ENCODE measurements around the gene ERGIC1. TPM values are rescaled to one million over a fixed set of nuclear protein-coding genes. Genes with fewer than 3 reads are reported as not detected.
"Not testable (repeated sequence)": the region's sequence is repeated elsewhere in the genome, so short reads cannot be mapped to it uniquely, and the experiment has no call there.

The ERGIC1 gene
- polyA plus RNA-seq, 3 donors from 2014 or later, result 40.7 to 61.9 (median 61.7) TPM

- Mint-ChIP-seq H3K27me3 (ENCODE audit: low read depth in 3 of 3) (peaks cover 4 to 9% (median 4%) of the 10 kb centered on the region in 3 donors), H3K36me3 (no peaks in the 10 kb centered on the region), H3K9me3 (no peaks in the 10 kb centered on the region), H3K4me1 (peaks cover 19 to 22% of the 10 kb centered on the region in 2 donors), H3K4me3 (peak overlapping the region; percentile 63 to 81 (median 66)), H3K27ac (peak overlapping the region; percentile 90 to 98 (median 96))
- DNase-seq, result peak; percentile 89 to 90 (median 89)
These were observed 27.0 kb upstream of the ERGIC1 start for GRCh38 chr5:172806897-172807672.

GRCh38 chr5:172807766-172808311, 26.2 kb upstream of the ERGIC1 start:
- DNase-seq, result no peak
- Mint-ChIP-seq H3K9me3 (no peaks in the 10 kb centered on the region), H3K27ac (peak overlapping the region; percentile 90 to 98 (median 96)), H3K36me3 (no peaks in the 10 kb centered on the region), H3K4me3 (peak overlapping the region; percentile 63 to 81 (median 66)), H3K4me1 (peaks cover 19 to 22% of the 10 kb centered on the region in 2 donors), H3K27me3 (ENCODE audit: low read depth in 3 of 3) (peaks cover 4 to 9% (median 4%) of the 10 kb centered on the region in 3 donors)

GRCh38 chr5:172809774-172810173, 24.3 kb upstream of the ERGIC1 start:
- Mint-ChIP-seq H3K27ac (peak overlapping the region in 4 of 6 donors; percentile 45 to 68 (median 52)), H3K4me3 (no peak overlapping the region), H3K27me3 (ENCODE audit: low read depth in 3 of 3) (peaks cover 4 to 9% (median 7%) of the 10 kb centered on the region in 3 donors), H3K36me3 (no peaks in the 10 kb centered on the region), H3K9me3 (no peaks in the 10 kb centered on the region), H3K4me1 (peaks cover 17 to 22% of the 10 kb centered on the region in 2 donors)
- DNase-seq, result no peak

GRCh38 chr5:172810996-172811395, 23.1 kb upstream of the ERGIC1 start:
- not testable (repeated sequence) for H3K27me3 Mint-ChIP-seq (ENCODE audit: low read depth in 3 of 3); H3K9me3 Mint-ChIP-seq; H3K4me3 Mint-ChIP-seq; DNase-seq; H3K36me3 Mint-ChIP-seq; H3K27ac Mint-ChIP-seq
- H3K4me1 Mint-ChIP-seq, result peaks cover 17 to 20% of the 10 kb centered on the region in 2 donors

GRCh38 chr5:172815631-172816030, 18.4 kb upstream of the ERGIC1 start:
- no peak overlapping the region for H3K4me3 Mint-ChIP-seq
- DNase-seq, result no peak
- peaks cover 0 to 2% (median 0%) of the 10 kb centered on the region in 3 donors for H3K27me3 Mint-ChIP-seq (ENCODE audit: low read depth in 3 of 3)
- H3K36me3 Mint-ChIP-seq, result no peaks in the 10 kb centered on the region
- no peaks in the 10 kb centered on the region for H3K4me1 Mint-ChIP-seq
- no peak overlapping the region for H3K27ac Mint-ChIP-seq
- H3K9me3 Mint-ChIP-seq, result no peaks in the 10 kb centered on the region

DNA sequence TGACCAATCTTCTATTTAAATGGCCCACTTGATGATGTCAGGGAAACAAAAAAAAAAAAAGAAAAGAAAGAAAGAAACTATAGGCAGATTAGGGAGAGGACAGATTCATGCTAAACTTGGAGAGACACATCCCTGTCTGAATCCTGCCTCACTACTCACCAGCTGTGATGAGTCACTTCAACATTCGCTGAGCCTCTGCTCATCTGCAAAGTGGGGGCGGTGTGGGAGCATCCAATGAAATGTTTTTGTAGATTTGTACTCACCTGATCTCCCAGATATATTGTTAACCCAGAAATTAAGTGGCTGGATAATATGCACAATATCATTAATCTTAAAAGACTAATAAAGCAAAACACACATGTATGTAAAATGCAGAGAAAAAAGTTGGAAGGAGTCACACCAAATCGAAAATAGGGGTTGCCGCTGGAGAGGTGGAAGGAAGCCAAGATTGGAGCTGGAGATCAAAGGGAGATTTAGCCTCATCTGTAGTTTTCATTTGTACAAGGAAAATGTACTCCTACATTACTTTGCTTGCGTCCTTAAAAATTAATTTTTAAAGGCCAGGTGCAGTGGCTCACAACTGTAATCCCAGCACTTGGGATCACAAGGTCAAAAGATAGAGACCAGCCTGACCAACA, 17.0 kb upstream of the ERGIC1 start:
- DNase-seq, result no peak
- no peaks in the 10 kb centered on the region for H3K36me3 Mint-ChIP-seq
- H3K4me1 Mint-ChIP-seq, result no peaks in the 10 kb centered on the region
- H3K27ac Mint-ChIP-seq, result no peak overlapping the region
- no peaks in the 10 kb centered on the region for H3K9me3 Mint-ChIP-seq
- peaks cover 2% of the 10 kb centered on the region in 3 donors for H3K27me3 Mint-ChIP-seq (ENCODE audit: low read depth in 3 of 3)
- no peak overlapping the region for H3K4me3 Mint-ChIP-seq

GRCh38 chr5:172817664-172818063, 16.4 kb upstream of the ERGIC1 start:
- Mint-ChIP-seq H3K9me3 (no peaks in the 10 kb centered on the region), H3K36me3 (no peaks in the 10 kb centered on the region), H3K27ac (no peak overlapping the region), H3K4me1 (no peaks in the 10 kb centered on the region), H3K4me3 (no peak overlapping the region), H3K27me3 (ENCODE audit: low read depth in 3 of 3) (peaks cover 2 to 3% (median 2%) of the 10 kb centered on the region in 3 donors)
- no peak for DNase-seq

DNA sequence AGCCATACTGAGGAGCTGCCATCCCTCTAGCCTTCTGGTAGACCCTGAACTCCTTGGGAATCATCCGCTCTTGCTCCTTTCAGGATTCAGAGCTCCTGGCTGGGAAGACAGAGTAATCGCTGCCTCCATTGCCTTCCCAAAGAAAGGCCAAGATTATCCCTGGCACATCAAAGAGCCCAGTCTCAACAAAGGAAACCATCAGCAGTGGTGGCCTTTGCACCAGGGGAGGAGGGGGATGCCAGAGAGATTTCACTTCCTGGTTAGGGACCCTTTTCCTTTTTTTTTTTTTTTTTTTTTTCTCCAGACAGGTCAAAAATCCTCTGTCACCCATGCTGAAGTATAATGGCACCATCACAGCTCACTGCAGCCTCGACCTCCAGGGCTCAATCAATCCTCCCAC, 16.0 kb upstream of the ERGIC1 start:
- no peaks in the 10 kb centered on the region for H3K36me3 Mint-ChIP-seq
- no peaks in the 10 kb centered on the region for H3K4me1 Mint-ChIP-seq

GRCh38 chr5:172819569-172819968, 14.5 kb upstream of the ERGIC1 start:
- no peak for DNase-seq
- peaks cover 0 to 3% (median 2%) of the 10 kb centered on the region in 3 donors for H3K27me3 Mint-ChIP-seq (ENCODE audit: low read depth in 3 of 3)
- no peaks in the 10 kb centered on the region for H3K4me1 Mint-ChIP-seq
- no peaks in the 10 kb centered on the region for H3K36me3 Mint-ChIP-seq
- peaks cover 0 to 1% (median 0%) of the 10 kb centered on the region in 6 donors for H3K9me3 Mint-ChIP-seq
- H3K4me3 Mint-ChIP-seq, result no peak overlapping the region
- H3K27ac Mint-ChIP-seq, result peak overlapping the region in 1 of 6 donors; percentile 45

More for the DNA sequence above, 16.0 kb upstream of the ERGIC1 start:
- DNase-seq, result no peak
- no peak overlapping the region for H3K4me3 Mint-ChIP-seq
- H3K9me3 Mint-ChIP-seq, result no peaks in the 10 kb centered on the region
- H3K27me3 Mint-ChIP-seq (ENCODE audit: low read depth in 3 of 3), result peaks cover under 1 to 3% (median 2%) of the 10 kb centered on the region in 3 donors
- H3K27ac Mint-ChIP-seq, result no peak overlapping the region

DNA sequence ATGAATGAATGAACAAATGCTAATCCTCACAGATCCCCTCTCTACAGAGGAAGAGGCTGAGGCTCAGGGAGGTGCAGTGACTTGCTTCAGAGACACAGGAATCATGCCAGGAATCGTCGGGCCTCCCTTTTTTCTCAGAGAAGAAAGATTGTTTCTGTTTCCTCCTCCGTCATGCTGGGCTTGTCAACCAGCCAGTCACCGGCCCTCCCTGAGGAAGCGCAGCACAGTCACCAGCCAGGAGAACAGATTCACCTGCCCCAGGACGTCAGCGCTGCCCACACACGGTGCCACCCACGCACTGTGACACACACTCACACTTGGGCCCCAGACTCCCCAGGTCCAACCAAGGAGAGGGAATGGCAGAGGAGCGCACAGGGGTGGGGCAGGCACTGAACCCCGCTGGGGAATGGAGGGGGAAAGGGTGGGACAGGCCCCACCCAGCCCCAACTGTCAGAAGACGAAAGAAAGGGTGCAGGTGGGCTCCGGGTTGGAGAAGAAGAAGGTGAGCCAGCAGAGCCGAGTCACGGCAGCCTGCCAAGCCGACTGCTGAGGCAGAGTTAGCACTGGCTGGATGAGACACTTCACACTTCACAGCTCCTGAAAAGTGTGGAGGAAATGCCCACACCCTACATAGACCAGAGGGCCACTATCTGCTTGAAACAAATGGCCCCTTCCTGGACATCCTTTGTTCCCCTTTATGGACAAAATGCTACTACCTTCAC, 13.8 kb upstream of the ERGIC1 start:
- no peak overlapping the region for H3K27ac Mint-ChIP-seq
- no peak overlapping the region for H3K4me3 Mint-ChIP-seq
- DNase-seq, result no peak
- H3K4me1 Mint-ChIP-seq, result no peaks in the 10 kb centered on the region
- H3K9me3 Mint-ChIP-seq, result peaks cover 0 to 8% (median 2%) of the 10 kb centered on the region in 6 donors
- peaks cover 0 to 3% (median 2%) of the 10 kb centered on the region in 3 donors for H3K27me3 Mint-ChIP-seq (ENCODE audit: low read depth in 3 of 3)
- peaks cover 0 to 2% (median 2%) of the 10 kb centered on the region in 3 donors for H3K36me3 Mint-ChIP-seq

DNA sequence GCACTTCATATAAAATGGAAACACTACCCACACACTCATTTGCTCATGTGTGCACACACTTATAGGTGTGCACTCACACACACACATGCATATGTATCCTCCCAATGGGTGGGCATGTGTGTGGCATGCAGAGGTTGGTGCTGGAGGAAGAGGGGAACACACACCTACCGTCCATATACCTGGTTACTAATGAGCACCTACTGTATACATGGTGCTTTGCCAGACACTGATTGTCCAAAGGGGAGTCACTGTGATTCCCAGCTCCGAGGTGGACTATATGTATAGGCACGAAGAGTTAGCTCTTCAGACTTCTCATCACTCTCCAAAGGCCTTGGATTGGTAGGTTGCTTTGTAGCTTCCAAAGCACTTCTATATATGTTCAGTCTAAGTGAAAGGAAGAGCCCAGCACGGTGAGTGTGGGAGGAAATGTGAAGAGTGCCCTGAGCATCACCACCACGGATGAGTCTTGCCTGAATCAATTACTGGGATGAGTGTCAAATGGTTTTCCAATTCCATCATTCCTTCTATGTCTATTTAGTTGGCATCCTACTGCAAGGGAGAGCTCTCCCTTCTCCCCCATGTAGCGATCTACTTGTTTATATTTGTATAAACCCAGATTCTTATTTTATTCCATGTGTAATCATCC, 12.6 kb upstream of the ERGIC1 start:
- H3K27ac Mint-ChIP-seq, result no peak overlapping the region
- H3K9me3 Mint-ChIP-seq, result peaks cover 5 to 20% (median 14%) of the 10 kb centered on the region in 6 donors
- H3K36me3 Mint-ChIP-seq, result peaks cover 8 to 13% (median 9%) of the 10 kb centered on the region in 3 donors
- no peak overlapping the region for H3K4me3 Mint-ChIP-seq
- H3K27me3 Mint-ChIP-seq (ENCODE audit: low read depth in 3 of 3), result peaks cover 0 to 3% (median 2%) of the 10 kb centered on the region in 3 donors
- no peak for DNase-seq
- H3K4me1 Mint-ChIP-seq, result no peaks in the 10 kb centered on the region

- Mint-ChIP-seq H3K27ac (no peak overlapping the region), H3K36me3 (peaks cover 8 to 18% (median 9%) of the 10 kb centered on the region in 3 donors), H3K27me3 (ENCODE audit: low read depth in 3 of 3) (peaks cover 0 to 3% (median 2%) of the 10 kb centered on the region in 3 donors), H3K4me3 (no peak overlapping the region), H3K4me1 (no peaks in the 10 kb centered on the region), H3K9me3 (peaks cover 8 to 25% (median 14%) of the 10 kb centered on the region in 6 donors)
- no peak for DNase-seq
These were observed 10.2 kb upstream of the ERGIC1 start for GRCh38 chr5:172823840-172824362.
